T-cell (primary cell): ENCODE data around the gene KIF5A. TPM values are rescaled to one million over a fixed set of nuclear protein-coding genes. Genes with fewer than 3 reads are reported as not detected.

ENCODE experiments used
- ATAC-seq, 4 experiments: fragments of 200-7000 bp in 3 of 4; fragments of 150-1000 bp in 1 of 4; cut with Tn5 transposase; replicated peaks in 1 of 4; 1 replicate in 3 of 4; 2 replicates in 1 of 4; pipeline ENCODE4 v1.10.0; 2021; ENCODE audit warnings: moderate library complexity in 3 of 4, mild to moderate bottlenecking in 2 of 4, moderate number of reproducible peaks in 1 of 4
- CTCF ChIA-PET, 2 donors: fragments of 300-600 bp; sonication (Branson Sonifier 250); formaldehyde crosslinking; loops; one replicate each; lab custom pipeline; 2022; ENCODE audit warnings: antibody characterized with exemption in 2 of 2; lab: Charles Lee
- POLR2A ChIA-PET, 2 donors: fragments of 300-600 bp; sonication (Branson Sonifier 250); formaldehyde crosslinking; loops; one replicate each; lab custom pipeline; 2022; ENCODE audit warnings: antibody characterized with exemption in 2 of 2; lab: Charles Lee
- DNase-seq, 35 experiments: peaks; one replicate each; pipeline versions ENCODE4 v3.0.0 to v3.0.0-alpha.2; 2013 to 2023
- H3K27ac ChIP-seq: one replicate; pipeline ENCODE4 v1.5.1; 2013; ENCODE audit warnings: low read length
- H3K27me3 ChIP-seq, 2 experiments: replicated peaks in 1 of 2; 1 replicate in 1 of 2; 2 replicates in 1 of 2; pipeline versions ENCODE4 v1.6.1 to v1.7.0; 2013; ENCODE audit warnings: low read length in 1 of 2, mixed read lengths in 1 of 2; ENCODE audit not compliant: control insufficient read depth in 2 of 2, insufficient read depth in 2 of 2; ENCODE audit errors: extremely low read depth in 1 of 2
- H3K36me3 ChIP-seq, 2 donors: 1 replicate in 1 of 2; 2 replicates in 1 of 2; pipeline versions ENCODE4 v1.6.1 to v1.7.0; 2013; ENCODE audit warnings: low read length in 1 of 2; ENCODE audit not compliant: control insufficient read depth in 2 of 2, insufficient read depth in 1 of 2; ENCODE audit errors: extremely low read depth in 1 of 2
- H3K4me1 ChIP-seq, 2 experiments: 1 replicate in 1 of 2; 2 replicates in 1 of 2; pipeline versions ENCODE4 v1.6.1 to v1.7.0; 2013; ENCODE audit warnings: low read length in 2 of 2, mixed read lengths in 1 of 2; ENCODE audit not compliant: insufficient read depth in 2 of 2, control insufficient read depth in 1 of 2; ENCODE audit errors: extremely low read depth in 1 of 2
- H3K4me3 ChIP-seq, 2 donors: 1 replicate in 1 of 2; 2 replicates in 1 of 2; pipeline versions ENCODE4 v1.5.1 to v1.7.0; 2013; ENCODE audit warnings: mild to moderate bottlenecking in 2 of 2, low read length in 1 of 2, moderate library complexity in 1 of 2; ENCODE audit not compliant: control insufficient read depth in 1 of 2; ENCODE audit errors: extremely low read depth in 1 of 2
- H3K9me3 ChIP-seq: 2 replicates; pipeline ENCODE4 v1.7.0; 2013
- H3K27ac Mint-ChIP-seq, 2 donors: one replicate each; pipeline ENCODE4 v1.8.0; 2020 to 2021; ENCODE audit warnings: mild to moderate bottlenecking in 2 of 2, mixed read lengths in 2 of 2
- H3K27me3 Mint-ChIP-seq, 2 donors: one replicate each; pipeline ENCODE4 v1.8.0; 2021 to 2022; ENCODE audit warnings: mixed read lengths in 2 of 2
- H3K36me3 Mint-ChIP-seq: one replicate; pipeline ENCODE4 v1.8.0; 2021; ENCODE audit warnings: mixed read lengths
- H3K4me1 Mint-ChIP-seq, 3 donors: one replicate each; pipeline ENCODE4 v1.8.0; 2020 to 2022; ENCODE audit warnings: mixed read lengths in 3 of 3, mild to moderate bottlenecking in 1 of 3
- H3K4me3 Mint-ChIP-seq, 3 donors: one replicate each; pipeline ENCODE4 v1.8.0; 2020 to 2022; ENCODE audit warnings: mild to moderate bottlenecking in 3 of 3, mixed read lengths in 3 of 3, moderate library complexity in 3 of 3
- H3K9me3 Mint-ChIP-seq, 3 donors: one replicate each; pipeline ENCODE4 v1.8.0; 2020 to 2022; ENCODE audit warnings: mixed read lengths in 3 of 3
- WGBS: methylation state at CpG from one replicate; pipeline ENCODE4 v1.1.5; 2013; ENCODE audit warnings: missing lambda C conversion rate; ENCODE audit not compliant: insufficient coverage; 5-methylcytosine and 5-hydroxymethylcytosine counted together
- total RNA-seq, 35 experiments: library from RNA in 6 of 35; stranded (reverse) in 6 of 35; fragments of 120-200 nt in 1 of 35; gene quantifications; one replicate each; pipeline versions ENCODE4 v1.2.1 to v1.2.4 and lab custom pipeline; 2013 to 2026

Gene KIF5A
- total RNA-seq, 5 donors from 2014 or later (not counting 1 experiment from before 2014, with no cell fraction given): 0.83 to 1.8 (median 0.92) TPM

- Histone ChIP-seq H3K36me3 (no peaks in the 10 kb centered on the region), H3K4me3 (peak overlapping the region; percentile 12 to 33), H3K9me3 (no peaks in the 10 kb centered on the region), H3K27ac (no peak overlapping the region), H3K27me3 (peaks cover 15 to 94% of the 10 kb centered on the region in 2 experiments), H3K4me1 (peaks cover 0 to 22% of the 10 kb centered on the region in 2 experiments)
- Mint-ChIP-seq H3K27me3 (peaks cover 73 to 86% of the 10 kb centered on the region in 2 donors), H3K9me3 (no peaks in the 10 kb centered on the region), H3K27ac (no peak overlapping the region), H3K4me3 (peak overlapping the region in 1 of 3 donors; percentile 56), H3K36me3 (no peaks in the 10 kb centered on the region), H3K4me1 (peaks cover 9 to 18% (median 12%) of the 10 kb centered on the region in 3 donors)
- POLR2A ChIA-PET: interaction anchor here in 1 of 2 donors (0.6 kb wide), 1 partner anchor 95 kb away, joined by 3 read pairs; no protein-coding TSS in a partner anchor
- ATAC-seq: peak; percentile 44 to 71 (median 46)
- CTCF ChIA-PET: interaction anchor here (0.6 to 1.2 kb wide), 4 partner anchors 44 to 251 kb away, joined by 3 to 4 read pairs (median 4); no protein-coding TSS in a partner anchor
- peak in 6 of 35 experiments; percentile 21 to 35 (median 28) for DNase-seq
- WGBS: 4% methylated on average over 51 of the region's 67 CpGs
Observed at GRCh38 chr12:57627501-57628279, 77.8 kb downstream of the KIF5A start.

GRCh38 chr12:57628280-57629191, 78.7 kb downstream of the KIF5A start:
- peak in 1 of 35 experiments; percentile 0 for DNase-seq
- Mint-ChIP-seq H3K4me3 (peak overlapping the region in 1 of 3 donors; percentile 56), H3K4me1 (peaks cover 9 to 23% (median 17%) of the 10 kb centered on the region in 3 donors), H3K9me3 (no peaks in the 10 kb centered on the region), H3K27ac (no peak overlapping the region), H3K27me3 (peaks cover 66 to 83% of the 10 kb centered on the region in 2 donors), H3K36me3 (no peaks in the 10 kb centered on the region)
- WGBS: 43% methylated on average over 21 of the region's 29 CpGs
- ATAC-seq: no peak
- no peak overlapping the region for H3K27ac ChIP-seq
- H3K9me3 ChIP-seq: no peaks in the 10 kb centered on the region
- POLR2A ChIA-PET: no interaction called here
- H3K36me3 ChIP-seq: no peaks in the 10 kb centered on the region
- CTCF ChIA-PET: interaction anchor here (0.6 to 1.2 kb wide), 3 partner anchors 106 to 252 kb away, joined by 3 to 4 read pairs (median 3); no protein-coding TSS in a partner anchor
- peaks cover 15 to 94% of the 10 kb centered on the region in 2 experiments for H3K27me3 ChIP-seq
- H3K4me1 ChIP-seq: peaks cover 0 to 28% of the 10 kb centered on the region in 2 experiments
- H3K4me3 ChIP-seq: no peak overlapping the region

- H3K27ac Mint-ChIP-seq: no peak overlapping the region
- H3K9me3 ChIP-seq: no peaks in the 10 kb centered on the region
- ChIA-PET POLR2A (no interaction called here), CTCF (interaction anchor here (0.6 to 1.4 kb wide), 2 partner anchors 131 to 171 kb away, joined by 3 to 4 read pairs; no protein-coding TSS in a partner anchor)
- H3K27me3 Mint-ChIP-seq: peaks cover 53 to 78% of the 10 kb centered on the region in 2 donors
- no peak overlapping the region for H3K4me3 Mint-ChIP-seq
- no peak overlapping the region for H3K4me3 ChIP-seq
- no peaks in the 10 kb centered on the region for H3K9me3 Mint-ChIP-seq
- peaks cover 15 to 86% of the 10 kb centered on the region in 2 experiments for H3K27me3 ChIP-seq
- ATAC-seq: no peak
- peaks cover 9 to 23% (median 17%) of the 10 kb centered on the region in 3 donors for H3K4me1 Mint-ChIP-seq
- H3K27ac ChIP-seq: no peak overlapping the region
- DNase-seq: peak in 1 of 35 experiments; percentile 2
- H3K36me3 Mint-ChIP-seq: no peaks in the 10 kb centered on the region
- H3K4me1 ChIP-seq: peaks cover 0 to 28% of the 10 kb centered on the region in 2 experiments
- H3K36me3 ChIP-seq: no peaks in the 10 kb centered on the region
- 77% methylated on average over 3 of the region's 5 CpGs for WGBS
Observed at GRCh38 chr12:57629897-57630471, 80.1 kb downstream of the KIF5A start.

- Histone ChIP-seq H3K27ac (no peak overlapping the region), H3K9me3 (no peaks in the 10 kb centered on the region), H3K4me3 (no peak overlapping the region), H3K27me3 (peaks cover 13 to 86% of the 10 kb centered on the region in 2 experiments), H3K4me1 (peaks cover 0 to 28% of the 10 kb centered on the region in 2 experiments), H3K36me3 (no peaks in the 10 kb centered on the region)
- H3K27me3 Mint-ChIP-seq: peaks cover 43 to 68% of the 10 kb centered on the region in 2 donors
- no peak overlapping the region for H3K27ac Mint-ChIP-seq
- no peaks in the 10 kb centered on the region for H3K9me3 Mint-ChIP-seq
- H3K4me1 Mint-ChIP-seq: peaks cover 9 to 23% (median 17%) of the 10 kb centered on the region in 3 donors
- ChIA-PET POLR2A (no interaction called here), CTCF (interaction anchor here (0.6 to 1.4 kb wide), 3 partner anchors 47 to 172 kb away, joined by 3 to 4 read pairs (median 4); no protein-coding TSS in a partner anchor)
- peak overlapping the region in 1 of 3 donors; percentile 21 for H3K4me3 Mint-ChIP-seq
- DNase-seq: peak in 1 of 35 experiments; percentile 2
- ATAC-seq: no peak
- WGBS: no CpG with 5 or more reads among the region's 6 CpGs
- no peaks in the 10 kb centered on the region for H3K36me3 Mint-ChIP-seq
Observed at GRCh38 chr12:57630891-57631433, 81.1 kb downstream of the KIF5A start.

- Histone ChIP-seq H3K36me3 (no peaks in the 10 kb centered on the region), H3K4me1 (peaks cover 0 to 28% of the 10 kb centered on the region in 2 experiments), H3K27ac (no peak overlapping the region), H3K27me3 (peaks cover 13 to 81% of the 10 kb centered on the region in 2 experiments), H3K4me3 (no peak overlapping the region), H3K9me3 (no peaks in the 10 kb centered on the region)
- Mint-ChIP-seq H3K4me1 (peaks cover 7 to 21% (median 17%) of the 10 kb centered on the region in 3 donors), H3K36me3 (no peaks in the 10 kb centered on the region), H3K27me3 (peaks cover 36 to 62% of the 10 kb centered on the region in 2 donors), H3K9me3 (no peaks in the 10 kb centered on the region), H3K27ac (peak overlapping the region in 1 of 2 donors; percentile 19), H3K4me3 (peak overlapping the region in 1 of 3 donors; percentile 73)
- POLR2A ChIA-PET: no interaction called here
- DNase-seq (peak in 1 of 35 experiments; percentile 0), ATAC-seq (no peak)
- CTCF ChIA-PET: interaction anchor here in 1 of 2 donors (0.7 kb wide), 1 partner anchor 21 kb away, joined by 3 read pairs; the partner anchor contains the start of gene ARHGEF25
- 16% methylated on average over 26 of the region's 26 CpGs for WGBS
Observed at GRCh38 chr12:57631566-57632072, 81.8 kb downstream of the KIF5A start.
